Measurements from ENCODE around the gene MARCHF10.

MARCHF10 gene

DNA sequence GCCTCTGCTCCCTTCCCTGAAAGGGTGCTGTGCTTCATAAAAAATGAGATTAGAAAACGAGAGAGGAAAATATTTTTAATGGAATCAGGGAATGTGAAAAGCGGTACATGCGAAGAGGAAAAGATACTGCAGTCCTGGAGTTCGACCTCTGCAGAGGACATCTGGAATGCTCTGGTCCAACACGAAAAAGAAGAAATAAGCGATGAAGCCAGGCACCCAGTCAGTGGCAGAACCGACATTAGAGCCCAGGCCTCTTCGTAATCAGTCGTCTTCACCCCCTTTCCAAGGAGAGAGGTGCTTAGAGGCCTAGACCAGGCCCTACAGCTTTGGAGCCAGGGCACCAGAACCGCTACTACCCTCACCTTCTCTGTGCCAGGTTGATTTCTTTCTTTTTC is 459 bp upstream of the MARCHF10 start:
- Histone ChIP-seq H3K36me3 (ENCODE audit: insufficient read depth, low read length) (no peaks in the 10 kb centered on the region), H3K9ac (ENCODE audit: low read depth, low read length, poor library complexity, severe bottlenecking) (no peak overlapping the region), H4K20me1 (ENCODE audit: insufficient read depth, low read length, poor library complexity, severe bottlenecking) (no peaks in the 10 kb centered on the region), H3K27me3 (ENCODE audit: insufficient read depth, low read length, poor library complexity, severe bottlenecking) (no peaks in the 10 kb centered on the region), H3K4me3 (ENCODE audit: low read length, poor library complexity, severe bottlenecking) (peak overlapping the region; percentile 10), H2AFZ (ENCODE audit: low read length) (no peak overlapping the region), H3F3A (ENCODE audit: low read depth) (no peaks in the 10 kb centered on the region), H3K4me2 (ENCODE audit: low read depth, low read length, poor library complexity, severe bottlenecking) (peak overlapping the region; percentile 44), H3K4me1 (ENCODE audit: insufficient read depth, low read length, poor library complexity, severe bottlenecking) (no peaks in the 10 kb centered on the region), H3K79me2 (ENCODE audit: insufficient read depth, low read length) (no peaks in the 10 kb centered on the region), H3K9me3 (ENCODE audit: insufficient read depth, low read depth, low read length) (no peaks in the 10 kb centered on the region), H3K9me2 (replicated peaks; ENCODE audit: low read depth, low read length) (no peaks in the 10 kb centered on the region)
- no peak for TF ChIP-seq EZH2phosphoT487 (IDR thresholded peaks at IDR 0.05; ENCODE audit: borderline replicate concordance)
- TF ChIP-seq, protein P1, sequence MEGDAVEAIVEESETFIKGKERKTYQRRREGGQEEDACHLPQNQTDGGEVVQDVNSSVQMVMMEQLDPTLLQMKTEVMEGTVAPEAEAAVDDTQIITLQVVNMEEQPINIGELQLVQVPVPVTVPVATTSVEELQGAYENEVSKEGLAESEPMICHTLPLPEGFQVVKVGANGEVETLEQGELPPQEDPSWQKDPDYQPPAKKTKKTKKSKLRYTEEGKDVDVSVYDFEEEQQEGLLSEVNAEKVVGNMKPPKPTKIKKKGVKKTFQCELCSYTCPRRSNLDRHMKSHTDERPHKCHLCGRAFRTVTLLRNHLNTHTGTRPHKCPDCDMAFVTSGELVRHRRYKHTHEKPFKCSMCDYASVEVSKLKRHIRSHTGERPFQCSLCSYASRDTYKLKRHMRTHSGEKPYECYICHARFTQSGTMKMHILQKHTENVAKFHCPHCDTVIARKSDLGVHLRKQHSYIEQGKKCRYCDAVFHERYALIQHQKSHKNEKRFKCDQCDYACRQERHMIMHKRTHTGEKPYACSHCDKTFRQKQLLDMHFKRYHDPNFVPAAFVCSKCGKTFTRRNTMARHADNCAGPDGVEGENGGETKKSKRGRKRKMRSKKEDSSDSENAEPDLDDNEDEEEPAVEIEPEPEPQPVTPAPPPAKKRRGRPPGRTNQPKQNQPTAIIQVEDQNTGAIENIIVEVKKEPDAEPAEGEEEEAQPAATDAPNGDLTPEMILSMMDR (conservative IDR thresholded peaks at IDR 0.05; ENCODE audit: low read length) = no peak

DNA sequence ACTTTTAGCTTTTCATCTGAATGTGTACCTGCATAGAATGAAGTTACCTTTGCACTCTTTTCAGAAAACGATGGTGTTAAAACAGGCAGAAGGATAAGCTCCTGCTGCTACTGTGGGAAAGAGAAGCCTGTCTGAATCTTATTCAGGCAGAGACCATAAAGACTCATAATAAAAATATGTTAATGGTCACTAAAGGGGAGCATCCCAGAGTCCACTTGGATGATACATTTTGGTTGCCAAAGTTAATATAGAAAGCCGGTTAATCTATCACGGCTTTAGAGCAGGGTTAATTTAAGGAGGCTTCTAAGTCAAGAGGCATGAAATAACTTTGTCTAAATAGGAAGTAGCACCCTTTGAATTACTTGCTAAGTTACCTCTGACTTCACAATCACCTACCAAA is 2.9 kb downstream of the MARCHF10 start:
- no peak overlapping the region for H3K4me2 ChIP-seq (ENCODE audit: low read depth, low read length, poor library complexity, severe bottlenecking)
- H3F3A ChIP-seq (ENCODE audit: low read depth) = no peaks in the 10 kb centered on the region

DNA sequence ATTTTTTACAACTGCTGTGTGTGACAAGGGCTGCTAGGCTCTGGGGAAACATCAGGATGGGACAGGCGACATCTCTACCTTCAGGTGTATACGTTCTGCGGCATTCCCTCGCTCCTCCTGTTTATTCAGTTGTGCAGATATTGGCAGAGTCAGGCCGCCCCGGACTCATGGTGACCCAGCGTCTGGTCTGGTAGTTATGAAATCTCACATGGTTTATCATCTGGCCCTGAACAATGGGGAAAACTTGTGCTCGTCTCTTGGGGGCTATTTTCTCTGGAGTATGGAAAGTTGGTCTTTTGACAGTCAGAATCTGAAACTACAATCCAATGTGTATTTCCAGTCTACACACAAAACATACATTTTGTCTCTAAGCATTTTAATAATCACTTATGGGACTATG is 3.3 kb downstream of the MARCHF10 start:
- Histone ChIP-seq H3K79me2 (ENCODE audit: insufficient read depth, low read length) (no peaks in the 10 kb centered on the region), H2AFZ (ENCODE audit: low read length) (no peak overlapping the region), H3F3A (ENCODE audit: low read depth) (no peaks in the 10 kb centered on the region), H3K9ac (ENCODE audit: low read depth, low read length, poor library complexity, severe bottlenecking) (no peak overlapping the region), H3K4me3 (ENCODE audit: low read length, poor library complexity, severe bottlenecking) (no peak overlapping the region), H4K20me1 (ENCODE audit: insufficient read depth, low read length, poor library complexity, severe bottlenecking) (no peaks in the 10 kb centered on the region), H3K9me3 (ENCODE audit: insufficient read depth, low read depth, low read length) (no peaks in the 10 kb centered on the region), H3K36me3 (ENCODE audit: insufficient read depth, low read length) (no peaks in the 10 kb centered on the region), H3K27me3 (ENCODE audit: insufficient read depth, low read length, poor library complexity, severe bottlenecking) (no peaks in the 10 kb centered on the region), H3K4me2 (ENCODE audit: low read depth, low read length, poor library complexity, severe bottlenecking) (no peak overlapping the region), H3K9me2 (replicated peaks; ENCODE audit: low read depth, low read length) (no peaks in the 10 kb centered on the region), H3K4me1 (ENCODE audit: insufficient read depth, low read length, poor library complexity, severe bottlenecking) (no peaks in the 10 kb centered on the region)
- TF ChIP-seq EZH2phosphoT487 (IDR thresholded peaks at IDR 0.05; ENCODE audit: borderline replicate concordance) = no peak
- TF ChIP-seq, protein P1 (conservative IDR thresholded peaks at IDR 0.05; ENCODE audit: low read length) = no peak

More for the DNA sequence above, 2.9 kb downstream of the MARCHF10 start:
- H3K9me3 ChIP-seq (ENCODE audit: insufficient read depth, low read depth, low read length) = no peaks in the 10 kb centered on the region
- no peaks in the 10 kb centered on the region for H3K27me3 ChIP-seq (ENCODE audit: insufficient read depth, low read length, poor library complexity, severe bottlenecking)
- no peaks in the 10 kb centered on the region for H3K36me3 ChIP-seq (ENCODE audit: insufficient read depth, low read length)
- TF ChIP-seq, protein P1 (conservative IDR thresholded peaks at IDR 0.05; ENCODE audit: low read length) = no peak
- H2AFZ ChIP-seq (ENCODE audit: low read length) = no peak overlapping the region
- H3K4me1 ChIP-seq (ENCODE audit: insufficient read depth, low read length, poor library complexity, severe bottlenecking) = no peaks in the 10 kb centered on the region
- no peaks in the 10 kb centered on the region for H4K20me1 ChIP-seq (ENCODE audit: insufficient read depth, low read length, poor library complexity, severe bottlenecking)
- H3K4me3 ChIP-seq (ENCODE audit: low read length, poor library complexity, severe bottlenecking) = no peak overlapping the region
- H3K79me2 ChIP-seq (ENCODE audit: insufficient read depth, low read length) = no peaks in the 10 kb centered on the region
- H3K9ac ChIP-seq (ENCODE audit: low read depth, low read length, poor library complexity, severe bottlenecking) = no peak overlapping the region
- H3K9me2 ChIP-seq (replicated peaks; ENCODE audit: low read depth, low read length) = no peaks in the 10 kb centered on the region

Measured in Loucy (cell line).